ENCODE results near the gene CPAMD8. TPM values are rescaled to one million over a fixed set of nuclear protein-coding genes. Genes with fewer than 3 reads are reported as not detected.

Gene CPAMD8
- total RNA-seq, 4 donors from 2014 or later, result 13.9 to 116 (median 24.2) TPM

GRCh38 chr19:16920816-16921529, 105.6 kb downstream of the CPAMD8 start:
- H3K27ac ChIP-seq, result no peak overlapping the region
- DNase-seq, result no peak
- H3K36me3 ChIP-seq, result no peaks in the 10 kb centered on the region
- intact Hi-C loops (cut with DNase I), result no loop called here
- H3K9me3 ChIP-seq, result no peaks in the 10 kb centered on the region
- no peak for TF ChIP-seq CTCF (IDR thresholded peaks at IDR 0.05)
- no peak for TF ChIP-seq POLR2A (IDR thresholded peaks at IDR 0.05)
- no peak overlapping the region for H3K4me3 ChIP-seq (replicated peaks in 1 of 3)
- no peaks in the 10 kb centered on the region for H3K27me3 ChIP-seq
- WGBS, 2 donors, result 83 to 89% methylated on average over 12 of the region's 12 CpGs
- H3K4me1 ChIP-seq, result no peaks in the 10 kb centered on the region

GRCh38 chr19:16919496-16919895, 107.1 kb downstream of the CPAMD8 start:
- WGBS, 2 donors, result 83 to 84% methylated on average over 4 of the region's 4 CpGs
- Histone ChIP-seq H3K27me3 (no peaks in the 10 kb centered on the region), H3K4me1 (no peaks in the 10 kb centered on the region), H3K36me3 (no peaks in the 10 kb centered on the region), H3K9me3 (no peaks in the 10 kb centered on the region), H3K27ac (no peak overlapping the region), H3K4me3 (replicated peaks in 1 of 3) (no peak overlapping the region)
- intact Hi-C loops (cut with DNase I), result no loop called here
- DNase-seq, result no peak
- TF ChIP-seq CTCF (IDR thresholded peaks at IDR 0.05) (no peak), POLR2A (IDR thresholded peaks at IDR 0.05) (no peak)

- Histone ChIP-seq H3K4me3 (replicated peaks in 1 of 3) (no peak overlapping the region), H3K9me3 (no peaks in the 10 kb centered on the region), H3K27ac (no peak overlapping the region), H3K36me3 (peaks cover 0 to 4% of the 10 kb centered on the region in 2 donors), H3K4me1 (no peaks in the 10 kb centered on the region), H3K27me3 (no peaks in the 10 kb centered on the region)
- no peak for DNase-seq
- intact Hi-C loops (cut with DNase I), result no loop called here
- 88 to 89% methylated on average over 7 of the region's 7 CpGs for WGBS, 2 donors
- TF ChIP-seq CTCF (IDR thresholded peaks at IDR 0.05) (no peak), POLR2A (IDR thresholded peaks at IDR 0.05) (no peak)
Measured at GRCh38 chr19:16917401-16917800, 109.2 kb downstream of the CPAMD8 start.

- Histone ChIP-seq H3K4me3 (replicated peaks in 1 of 3) (no peak overlapping the region), H3K27me3 (no peaks in the 10 kb centered on the region), H3K27ac (no peak overlapping the region), H3K36me3 (peaks cover 0 to 4% of the 10 kb centered on the region in 2 donors), H3K4me1 (no peaks in the 10 kb centered on the region), H3K9me3 (no peaks in the 10 kb centered on the region)
- TF ChIP-seq POLR2A (IDR thresholded peaks at IDR 0.05) (no peak), CTCF (IDR thresholded peaks at IDR 0.05) (no peak)
- intact Hi-C loops (cut with DNase I), result no loop called here
- 72 to 80% methylated on average over 3 of the region's 3 CpGs for WGBS, 2 donors
- no peak for DNase-seq
Measured at GRCh38 chr19:16915734-16916133, 110.9 kb downstream of the CPAMD8 start.

GRCh38 chr19:16915135-16915534, 111.5 kb downstream of the CPAMD8 start:
- H3K4me3 ChIP-seq (replicated peaks in 1 of 3), result no peak overlapping the region
- no peak for DNase-seq
- 74 to 75% methylated on average over 3 of the region's 3 CpGs for WGBS, 2 donors
- TF ChIP-seq POLR2A (IDR thresholded peaks at IDR 0.05), result no peak
- no peak for TF ChIP-seq CTCF (IDR thresholded peaks at IDR 0.05)
- intact Hi-C loops (cut with DNase I), result no loop called here
- no peak overlapping the region for H3K27ac ChIP-seq
- peaks cover 0 to 4% of the 10 kb centered on the region in 2 donors for H3K36me3 ChIP-seq
- no peaks in the 10 kb centered on the region for H3K27me3 ChIP-seq
- H3K9me3 ChIP-seq, result no peaks in the 10 kb centered on the region
- H3K4me1 ChIP-seq, result no peaks in the 10 kb centered on the region
